GM21367 (cell line): ENCODE data around the gene GPR4.

Experiments used
- ATAC-seq: cut with Tn5 transposase; IDR thresholded peaks from one replicate; pipeline ENCODE4 v1.9.1; 2021; ENCODE audit not compliant: unreplicated experiment

GPR4 gene

DNA sequence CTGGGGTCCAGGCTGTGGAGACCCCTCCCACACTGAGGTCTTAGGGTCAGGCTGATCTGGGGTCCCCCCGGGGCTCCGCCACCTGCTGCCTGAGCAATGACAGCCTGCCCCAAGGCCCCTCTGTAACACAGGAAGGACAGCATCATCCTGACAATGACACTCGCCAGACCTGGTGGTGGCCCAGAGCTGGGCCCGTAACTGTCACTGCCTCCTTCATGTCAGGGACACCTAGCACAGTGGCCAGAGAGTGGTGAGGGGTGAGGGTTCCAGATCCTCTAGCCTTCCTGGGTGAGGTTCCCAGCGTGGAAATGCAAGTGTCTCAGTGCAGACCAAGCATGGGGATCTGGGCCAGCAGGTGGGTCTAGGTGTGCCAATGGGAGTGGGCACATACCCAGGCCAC is 45.2 kb downstream of the GPR4 start:
- no peak for ATAC-seq

DNA sequence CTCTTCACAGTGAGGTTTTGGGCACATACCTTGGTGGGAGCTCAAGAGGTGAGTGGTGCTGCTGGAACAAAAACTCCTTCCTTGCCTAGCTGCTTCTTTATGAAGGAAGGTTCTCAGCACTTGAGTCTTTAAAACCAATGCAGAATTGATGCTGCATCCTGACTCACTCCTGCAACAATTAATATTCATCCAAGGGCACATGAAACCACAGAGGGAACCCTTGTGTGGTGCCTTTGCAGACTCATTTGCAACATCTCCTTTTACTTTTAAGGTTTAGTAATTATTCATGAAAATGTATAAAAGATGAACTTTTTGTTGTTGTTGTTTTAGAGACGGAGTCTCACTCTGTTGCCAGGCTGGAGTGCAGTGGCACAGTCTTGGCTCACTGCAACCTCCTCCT is 47.5 kb downstream of the GPR4 start:
- ATAC-seq, result no peak

DNA sequence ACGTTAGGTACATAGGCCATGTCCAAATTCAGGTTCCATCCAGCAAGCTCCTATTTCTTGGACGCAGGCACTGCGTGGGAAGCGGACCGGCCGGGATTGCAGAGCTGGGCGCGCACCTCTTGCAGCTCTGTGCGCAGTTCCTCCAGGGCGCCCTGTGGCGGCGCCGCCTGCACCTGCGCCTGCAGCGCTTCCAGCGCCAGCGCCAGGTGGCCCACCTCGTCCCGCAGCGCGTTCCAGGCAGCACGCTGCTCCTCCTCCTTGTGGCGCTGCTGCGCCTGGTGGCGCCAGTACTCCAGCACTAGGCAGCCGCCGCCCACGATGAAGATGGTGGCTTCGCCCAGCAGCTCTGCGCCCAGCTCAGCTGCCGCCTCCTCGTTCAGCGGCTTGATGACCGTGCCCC is 48.5 kb downstream of the GPR4 start:
- ATAC-seq, result no peak

DNA sequence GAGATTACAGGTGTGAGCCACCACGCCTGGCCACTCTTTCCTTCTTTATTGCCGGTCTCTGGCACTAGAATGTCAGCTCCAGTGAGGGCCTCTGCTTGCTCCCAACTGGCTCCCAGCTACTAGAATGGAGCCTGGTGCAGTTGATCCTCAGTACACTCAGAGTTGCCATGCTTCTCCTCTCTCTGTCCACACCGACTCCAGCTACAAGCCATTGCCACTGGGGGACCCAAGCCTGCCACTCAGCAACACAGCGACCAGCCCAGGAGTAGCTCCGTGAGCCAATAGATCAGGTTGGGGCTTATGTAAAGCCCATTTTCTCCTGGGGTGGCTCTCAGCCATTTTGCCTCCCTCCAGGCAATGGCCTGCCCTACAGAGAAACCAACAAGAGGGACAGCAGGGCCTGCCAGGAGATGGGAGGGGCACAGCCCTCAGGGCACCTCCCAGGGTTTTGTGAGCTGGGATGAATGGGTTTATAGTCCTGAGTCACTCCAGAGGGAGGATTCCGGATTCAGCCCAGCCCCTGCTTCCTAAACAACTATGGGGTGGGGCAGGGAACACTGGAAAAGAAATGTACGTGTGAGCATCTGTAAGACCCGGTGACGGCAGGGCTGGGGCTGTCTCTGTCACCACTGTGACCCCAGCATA is 53.9 kb downstream of the GPR4 start:
- ATAC-seq, result no peak

DNA sequence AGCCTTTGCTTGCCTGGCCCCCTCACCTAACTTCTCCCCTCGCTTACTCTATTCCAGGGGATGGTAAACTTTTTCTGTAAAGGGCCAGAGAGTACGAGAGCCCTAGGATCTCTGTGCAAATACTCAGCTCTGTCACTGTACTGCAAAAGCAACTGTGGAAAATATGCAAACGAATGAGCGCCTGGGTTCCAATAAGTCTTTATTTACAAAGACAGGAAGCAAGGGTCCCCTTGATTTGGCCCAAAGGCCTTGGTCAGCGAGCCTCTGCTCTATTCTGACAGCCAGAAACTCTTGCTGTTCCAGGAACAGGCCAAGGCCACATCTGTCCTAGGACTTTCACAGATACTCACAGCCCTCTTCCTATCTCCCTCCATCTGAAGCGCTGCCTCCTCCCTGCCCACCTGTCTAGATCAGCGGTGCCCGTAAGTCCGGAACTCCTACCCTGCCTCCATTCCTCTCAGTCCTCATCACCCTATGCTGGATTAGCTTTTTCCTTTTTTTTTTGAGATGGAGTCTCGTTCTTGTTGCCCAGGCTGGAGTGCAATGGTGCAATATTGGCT is 54.7 kb downstream of the GPR4 start:
- no peak for ATAC-seq

DNA sequence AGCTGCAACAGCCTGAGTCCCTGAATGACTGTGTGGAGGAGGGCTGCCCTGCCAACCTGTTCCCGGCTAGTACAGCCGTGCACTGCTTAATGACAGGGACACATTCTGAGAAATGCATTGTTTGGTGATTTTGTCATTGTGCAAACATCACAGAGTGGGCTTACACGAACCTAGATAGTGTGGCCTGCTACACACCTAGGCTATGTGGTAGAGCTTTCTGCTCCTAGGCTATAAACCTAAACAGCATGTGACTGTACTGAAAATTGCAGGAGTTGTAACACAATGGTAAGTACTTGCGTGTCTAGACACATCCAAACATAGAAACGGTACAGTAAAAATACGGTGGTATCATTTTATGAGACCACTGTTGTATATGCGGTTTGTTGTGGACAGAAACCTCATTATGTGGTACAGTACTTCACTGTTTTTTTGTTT is 59.8 kb downstream of the GPR4 start:
- no peak for ATAC-seq
